Measurements from ENCODE around the gene AP1S3.

DNA sequence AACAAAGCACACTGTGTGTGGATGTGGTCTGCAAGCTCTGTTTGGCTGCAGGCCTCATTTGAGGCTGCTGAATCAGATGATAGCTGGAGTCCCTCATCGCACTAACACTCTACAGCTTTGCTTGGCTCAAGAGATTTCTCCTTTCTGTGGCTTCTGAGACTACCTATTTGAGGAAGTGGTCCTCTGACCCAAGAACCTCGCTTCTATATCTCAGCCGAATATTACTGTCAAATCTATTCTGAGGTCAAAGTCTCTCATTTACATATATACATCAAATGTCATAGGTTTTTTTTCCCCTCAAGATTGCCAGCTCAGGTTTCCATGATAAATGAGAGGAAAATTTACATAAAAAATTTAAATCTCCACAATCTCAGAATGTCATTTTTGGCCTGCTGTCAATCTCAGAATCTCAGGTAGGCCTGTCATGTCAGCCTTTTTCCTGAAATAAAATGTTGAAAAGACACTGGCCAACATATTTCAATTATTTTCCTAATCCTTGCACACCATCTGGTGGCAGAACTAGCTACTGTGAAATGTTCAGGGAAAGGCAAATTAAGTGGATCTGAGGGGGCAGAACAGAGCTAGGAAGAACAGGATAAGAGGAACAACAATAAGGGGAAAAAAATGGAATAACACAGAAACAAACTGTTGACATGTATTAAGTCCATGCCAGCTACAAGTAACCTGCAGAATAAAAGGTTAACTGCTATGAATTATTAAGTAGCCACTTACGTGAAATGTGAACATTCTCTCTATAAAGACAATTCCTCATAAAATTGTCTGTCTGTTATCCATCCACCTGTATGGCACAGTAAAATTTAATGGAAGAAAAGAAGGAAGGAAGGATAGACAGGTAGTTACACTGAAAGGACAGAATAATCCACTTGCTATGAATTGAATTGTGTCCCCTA lies 39.3 kb downstream of the AP1S3 start:
- peak; percentile 83 for TF ChIP-seq CTCF (conservative IDR thresholded peaks at IDR 0.05; ENCODE audit: low read depth, low read length)
- no peak for TF ChIP-seq RCOR1 (IDR thresholded peaks at IDR 0.05; ENCODE audit: insufficient replicate concordance, low read length)
- TF ChIP-seq POLR2A (IDR thresholded peaks at IDR 0.05; ENCODE audit: low read depth, low read length), result no peak
- TF ChIP-seq MAZ (IDR thresholded peaks at IDR 0.05; ENCODE audit: borderline replicate concordance, low read depth, low read length), result no peak
- peak; percentile 85 for TF ChIP-seq RAD21 (IDR thresholded peaks at IDR 0.05; ENCODE audit: low read length)
- TF ChIP-seq SMC3 (IDR thresholded peaks at IDR 0.05; ENCODE audit: low read depth, low read length), result peak; percentile 89
- TF ChIP-seq, protein P1, sequence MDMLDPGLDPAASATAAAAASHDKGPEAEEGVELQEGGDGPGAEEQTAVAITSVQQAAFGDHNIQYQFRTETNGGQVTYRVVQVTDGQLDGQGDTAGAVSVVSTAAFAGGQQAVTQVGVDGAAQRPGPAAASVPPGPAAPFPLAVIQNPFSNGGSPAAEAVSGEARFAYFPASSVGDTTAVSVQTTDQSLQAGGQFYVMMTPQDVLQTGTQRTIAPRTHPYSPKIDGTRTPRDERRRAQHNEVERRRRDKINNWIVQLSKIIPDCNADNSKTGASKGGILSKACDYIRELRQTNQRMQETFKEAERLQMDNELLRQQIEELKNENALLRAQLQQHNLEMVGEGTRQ (IDR thresholded peaks at IDR 0.05; ENCODE audit: low read depth, low read length), result no peak
- TF ChIP-seq NFE2L2 (IDR thresholded peaks at IDR 0.05; ENCODE audit: low read depth, low read length), result no peak

All from IMR-90 (cell line).